ENCODE data around the gene TMIGD2.

DNA sequence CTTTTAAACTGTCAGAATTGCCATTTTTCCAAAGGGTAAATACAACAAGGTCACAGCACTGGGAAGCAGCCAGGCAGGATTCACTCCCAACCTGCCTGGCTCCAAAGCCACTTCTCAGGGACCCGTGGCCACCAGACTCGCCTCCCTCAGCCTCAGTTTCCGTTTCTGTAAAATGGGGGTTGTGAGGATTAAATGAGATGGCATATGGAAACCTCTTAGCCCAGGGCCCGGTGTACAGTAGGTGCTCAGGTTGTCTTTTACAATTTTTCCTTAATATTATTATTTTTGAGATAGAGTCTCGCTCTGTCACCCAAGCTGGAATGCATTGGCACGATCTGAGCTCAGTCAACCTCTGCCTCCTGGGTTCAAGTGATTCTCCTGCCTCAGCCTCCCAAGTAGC, 45.2 kb downstream of the TMIGD2 start:
- TF ChIP-seq POLR2A (IDR thresholded peaks at IDR 0.05; ENCODE audit: low read length) (no peak), GATA1 (IDR thresholded peaks at IDR 0.05; ENCODE audit: low read depth, low read length) (no peak)

All from erythroblast (primary cell).